ENCODE results near the gene PANX1.
"Not testable (repeated sequence)": the region's sequence is repeated elsewhere in the genome, so short reads cannot be mapped to it uniquely, and the experiment has no call there.

Gene PANX1

GRCh38 chr11:94150056-94150455 lies 21.4 kb downstream of the PANX1 start:
- no peak overlapping the region for H3K4me3 ChIP-seq (ENCODE audit: low read length)
- no peak for TF ChIP-seq CTCF (IDR thresholded peaks at IDR 0.05; ENCODE audit: insufficient read depth, low read depth, low read length, missing control alignments)
- DNase-seq (ENCODE audit: low read depth) = peak; percentile 93

GRCh38 chr11:94150704-94151685 lies 22.4 kb downstream of the PANX1 start:
- H3K4me3 ChIP-seq (ENCODE audit: low read length) = no peak overlapping the region
- no peak for TF ChIP-seq CTCF (IDR thresholded peaks at IDR 0.05; ENCODE audit: insufficient read depth, low read depth, low read length, missing control alignments)
- peak; percentile 60 for DNase-seq (ENCODE audit: low read depth)

GRCh38 chr11:94151903-94152677 lies 23.4 kb downstream of the PANX1 start:
- no peak overlapping the region for H3K4me3 ChIP-seq (ENCODE audit: low read length)
- DNase-seq (ENCODE audit: low read depth) = peak; percentile 95
- TF ChIP-seq CTCF (IDR thresholded peaks at IDR 0.05; ENCODE audit: insufficient read depth, low read depth, low read length, missing control alignments) = no peak

- TF ChIP-seq CTCF (IDR thresholded peaks at IDR 0.05; ENCODE audit: insufficient read depth, low read depth, low read length, missing control alignments) = no peak
- peak; percentile 53 for DNase-seq (ENCODE audit: low read depth)
- H3K4me3 ChIP-seq (ENCODE audit: low read length) = no peak overlapping the region
Observed at GRCh38 chr11:94152678-94153065, 24.0 kb downstream of the PANX1 start.

- DNase-seq (ENCODE audit: low read depth) = no peak
- no peak for TF ChIP-seq CTCF (IDR thresholded peaks at IDR 0.05; ENCODE audit: insufficient read depth, low read depth, low read length, missing control alignments)
Observed at GRCh38 chr11:94153320-94153719, 24.7 kb downstream of the PANX1 start.

GRCh38 chr11:94154095-94154856 lies 25.6 kb downstream of the PANX1 start:
- DNase-seq (ENCODE audit: low read depth) = no peak
- H3K4me3 ChIP-seq (ENCODE audit: low read length) = no peak overlapping the region
- no peak for TF ChIP-seq CTCF (IDR thresholded peaks at IDR 0.05; ENCODE audit: insufficient read depth, low read depth, low read length, missing control alignments)

More at GRCh38 chr11:94153320-94153719, 24.7 kb downstream of the PANX1 start:
- H3K4me3 ChIP-seq (ENCODE audit: low read length) = no peak overlapping the region

GRCh38 chr11:94157339-94157738 lies 28.7 kb downstream of the PANX1 start:
- not testable (repeated sequence) for H3K4me3 ChIP-seq (ENCODE audit: low read length); DNase-seq (ENCODE audit: low read depth)
